ENCODE data around the gene STYX. TPM values are rescaled to one million over a fixed set of nuclear protein-coding genes. Genes with fewer than 3 reads are reported as not detected.
A peak's percentile ranks its signal among the peaks of the same experiment; 100 is the strongest.

STYX gene
- total RNA-seq, 4 donors from 2014 or later = 12.4 to 13.3 (median 13.0) TPM

DNA sequence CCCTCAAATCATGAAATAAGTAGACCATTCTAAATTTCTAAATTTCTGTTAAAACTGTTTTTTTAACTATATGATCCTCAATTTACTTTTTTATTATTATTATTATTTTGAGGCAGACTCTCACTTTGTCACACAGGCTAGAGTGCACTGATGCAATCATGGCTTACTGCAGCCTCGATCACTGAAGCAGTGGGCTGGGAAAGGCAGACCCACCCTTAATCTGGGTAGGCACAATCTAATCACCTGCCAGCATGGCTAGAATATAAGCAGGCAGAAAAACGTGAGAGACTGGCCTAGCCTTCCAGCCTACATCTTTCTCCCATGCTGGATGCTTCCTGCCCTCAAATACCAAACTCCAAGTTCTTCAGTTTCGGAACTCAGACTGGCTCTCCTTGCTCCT, 36.9 kb upstream of the STYX start:
- TF ChIP-seq, protein P1, sequence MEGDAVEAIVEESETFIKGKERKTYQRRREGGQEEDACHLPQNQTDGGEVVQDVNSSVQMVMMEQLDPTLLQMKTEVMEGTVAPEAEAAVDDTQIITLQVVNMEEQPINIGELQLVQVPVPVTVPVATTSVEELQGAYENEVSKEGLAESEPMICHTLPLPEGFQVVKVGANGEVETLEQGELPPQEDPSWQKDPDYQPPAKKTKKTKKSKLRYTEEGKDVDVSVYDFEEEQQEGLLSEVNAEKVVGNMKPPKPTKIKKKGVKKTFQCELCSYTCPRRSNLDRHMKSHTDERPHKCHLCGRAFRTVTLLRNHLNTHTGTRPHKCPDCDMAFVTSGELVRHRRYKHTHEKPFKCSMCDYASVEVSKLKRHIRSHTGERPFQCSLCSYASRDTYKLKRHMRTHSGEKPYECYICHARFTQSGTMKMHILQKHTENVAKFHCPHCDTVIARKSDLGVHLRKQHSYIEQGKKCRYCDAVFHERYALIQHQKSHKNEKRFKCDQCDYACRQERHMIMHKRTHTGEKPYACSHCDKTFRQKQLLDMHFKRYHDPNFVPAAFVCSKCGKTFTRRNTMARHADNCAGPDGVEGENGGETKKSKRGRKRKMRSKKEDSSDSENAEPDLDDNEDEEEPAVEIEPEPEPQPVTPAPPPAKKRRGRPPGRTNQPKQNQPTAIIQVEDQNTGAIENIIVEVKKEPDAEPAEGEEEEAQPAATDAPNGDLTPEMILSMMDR (IDR thresholded peaks at IDR 0.05) = no peak
- no peak for TF ChIP-seq POLR2A (IDR thresholded peaks at IDR 0.05)
- no peak for DNase-seq (ENCODE audit: low spot score in 2 of 2)
- WGBS, 2 donors = 69 to 71% methylated on average over 3 of the region's 3 CpGs
- intact Hi-C loops (cut with DNase I; ENCODE audit: low total_unique reads) = no loop called here
- no peak overlapping the region for H3K4me3 ChIP-seq (ENCODE audit: low read depth, poor library complexity, severe bottlenecking)

DNA sequence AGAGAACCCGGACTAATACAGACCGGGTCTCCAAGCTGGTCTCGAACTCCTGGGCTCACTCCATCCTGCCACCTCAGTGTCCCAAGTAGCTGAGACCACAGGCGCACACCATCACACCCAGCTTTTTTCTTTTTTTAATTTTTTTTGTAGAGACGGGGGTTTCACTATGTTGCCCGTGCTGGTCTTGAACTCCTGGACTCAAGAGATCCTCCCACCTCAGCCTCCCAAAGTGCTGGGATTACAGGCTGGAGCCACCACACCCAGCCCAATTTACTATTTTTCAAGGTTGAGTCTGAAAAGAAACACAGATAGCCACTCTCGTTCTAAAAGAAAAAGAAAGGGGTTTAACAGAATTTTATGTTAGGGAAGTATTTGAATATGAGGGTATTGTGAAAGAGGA, 36.4 kb upstream of the STYX start:
- H3K4me3 ChIP-seq (ENCODE audit: low read depth, poor library complexity, severe bottlenecking) = no peak overlapping the region
- WGBS, 2 donors = 96 to 97% methylated on average over 7 of the region's 7 CpGs
- no peak for DNase-seq (ENCODE audit: low spot score in 2 of 2)
- no peak for TF ChIP-seq POLR2A (IDR thresholded peaks at IDR 0.05)
- TF ChIP-seq, protein P1 (IDR thresholded peaks at IDR 0.05) = no peak
- intact Hi-C loops (cut with DNase I; ENCODE audit: low total_unique reads) = no loop called here

DNA sequence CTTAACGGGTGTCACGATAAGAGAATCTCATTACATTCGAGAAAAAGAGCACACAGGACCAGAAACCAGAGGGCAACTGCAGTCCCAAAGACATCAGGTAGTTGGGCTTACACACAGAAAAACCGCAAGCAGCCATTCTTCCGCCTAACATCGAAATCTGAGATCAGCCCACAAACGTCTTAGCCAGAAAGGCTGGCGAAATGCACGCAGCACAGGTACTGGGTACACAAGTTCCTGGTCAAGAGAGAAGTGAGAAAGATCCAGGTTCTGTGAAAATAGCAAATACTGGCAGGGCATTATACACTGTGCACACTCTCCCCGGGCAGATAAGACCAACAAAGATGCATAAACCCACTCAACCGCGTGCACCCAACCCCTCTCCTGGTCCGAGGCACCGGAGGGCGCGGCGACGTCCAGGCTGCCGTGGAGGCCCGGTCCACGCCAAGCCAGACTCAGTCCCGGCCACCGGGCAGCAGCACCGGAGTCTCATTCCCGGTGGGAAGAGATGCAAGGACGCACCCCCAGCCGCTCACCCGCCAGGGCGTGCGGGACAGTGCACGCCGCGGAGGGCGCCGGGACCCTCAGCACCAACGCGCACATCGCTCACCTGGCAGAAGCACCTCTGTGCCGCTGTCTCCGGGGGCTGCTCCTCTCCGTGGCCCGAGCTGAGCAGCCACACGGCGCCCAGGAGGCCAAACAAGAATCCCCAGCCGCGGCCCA, 35.0 kb upstream of the STYX start:
- DNase-seq (ENCODE audit: low spot score in 2 of 2) = no peak
- H3K4me3 ChIP-seq (ENCODE audit: low read depth, poor library complexity, severe bottlenecking) = peak overlapping the region; percentile 92
- 0 to 1% methylated on average over 11 to 20 of the region's 46 CpGs for WGBS, 2 donors
- intact Hi-C loops (cut with DNase I; ENCODE audit: low total_unique reads) = no loop called here
- no peak for TF ChIP-seq POLR2A (IDR thresholded peaks at IDR 0.05)
- TF ChIP-seq, protein P1 (IDR thresholded peaks at IDR 0.05) = no peak

DNA sequence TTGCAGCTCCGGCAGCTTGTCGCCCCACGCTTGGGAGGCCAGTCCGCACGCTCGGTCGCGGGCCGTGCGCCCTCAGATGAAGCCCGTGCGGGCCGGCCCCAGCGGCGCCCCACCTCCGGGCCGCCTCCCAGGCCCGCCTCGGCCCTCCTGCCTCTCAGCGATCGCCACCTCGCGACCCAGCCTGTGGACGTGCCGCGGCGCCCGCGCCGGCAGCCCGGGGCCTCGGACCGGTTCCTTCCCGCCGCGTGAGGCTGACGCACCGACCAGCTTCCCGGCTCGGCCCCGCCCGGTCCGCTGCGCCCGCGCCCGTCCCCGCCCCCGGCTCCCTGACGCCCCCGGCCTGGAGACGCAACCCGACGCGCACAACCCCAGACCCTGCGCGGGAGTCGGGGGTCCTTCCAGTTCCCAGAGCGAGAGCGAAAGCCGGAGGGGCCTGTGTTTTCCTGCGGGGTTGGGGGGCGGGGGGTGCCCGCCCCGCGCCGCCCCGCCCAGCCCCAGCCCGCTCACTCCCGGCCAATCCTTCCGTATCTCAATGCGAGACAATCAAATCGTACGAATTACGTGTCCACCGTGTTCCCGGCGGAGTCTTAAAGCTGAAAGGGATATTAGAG, 34.4 kb upstream of the STYX start, which contains the start of gene ERO1A:
Gene ERO1A, minus strand, starts transcription at position 78 of the 611 bp plus-strand sequence. Its CDS starts 77 bp downstream, at position 1.
- intact Hi-C loops (cut with DNase I; ENCODE audit: low total_unique reads) = no loop called here
- WGBS, 2 donors = 0 to 1% methylated on average over 16 to 58 of the region's 78 CpGs
- DNase-seq (ENCODE audit: low spot score in 2 of 2) = peak; percentile 74 to 96
- peak within 1 kb of the TSS; percentile 92 for H3K4me3 ChIP-seq (ENCODE audit: low read depth, poor library complexity, severe bottlenecking)
- TF ChIP-seq, protein P1 (IDR thresholded peaks at IDR 0.05) = no peak
- no peak for TF ChIP-seq POLR2A (IDR thresholded peaks at IDR 0.05)

DNA sequence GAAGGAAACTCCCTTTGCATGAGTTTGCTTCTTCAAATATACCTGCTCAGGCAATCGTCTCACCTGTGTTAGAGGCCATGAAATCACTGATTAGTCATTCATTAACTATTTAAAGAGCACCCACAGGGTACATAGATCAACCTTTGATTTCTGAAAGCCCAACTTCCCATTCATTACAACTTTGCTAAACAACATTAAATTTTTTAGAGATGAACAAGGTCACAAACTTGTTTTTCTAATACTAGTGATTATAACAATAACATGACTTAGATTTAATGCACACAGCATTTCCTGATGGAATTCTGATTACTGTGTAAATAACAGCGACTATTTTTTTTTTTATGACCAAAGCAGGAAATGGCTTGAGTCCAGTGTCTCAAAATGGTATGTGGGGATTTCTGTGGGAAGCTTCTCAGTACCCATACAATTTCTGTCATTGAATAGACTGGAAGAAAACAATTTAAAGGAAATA, 29.2 kb upstream of the STYX start:
- no peak for DNase-seq (ENCODE audit: low spot score in 2 of 2)
- intact Hi-C loops (cut with DNase I; ENCODE audit: low total_unique reads) = no loop called here
- TF ChIP-seq POLR2A (IDR thresholded peaks at IDR 0.05) = no peak
- TF ChIP-seq, protein P1 (IDR thresholded peaks at IDR 0.05) = no peak
- no peak overlapping the region for H3K4me3 ChIP-seq (ENCODE audit: low read depth, poor library complexity, severe bottlenecking)
- 17 to 29% methylated on average over 2 of the region's 2 CpGs for WGBS, 2 donors

Measured in lower leg skin (tissue), 4 donors.